ENCODE measurements around the gene EMD. TPM values are rescaled to one million over a fixed set of nuclear protein-coding genes. Genes with fewer than 3 reads are reported as not detected.
A peak's percentile ranks its signal among the peaks of the same experiment; 100 is the strongest.

EMD gene
- total RNA-seq, 1 experiment from 2014 or later, result 115 TPM

DNA sequence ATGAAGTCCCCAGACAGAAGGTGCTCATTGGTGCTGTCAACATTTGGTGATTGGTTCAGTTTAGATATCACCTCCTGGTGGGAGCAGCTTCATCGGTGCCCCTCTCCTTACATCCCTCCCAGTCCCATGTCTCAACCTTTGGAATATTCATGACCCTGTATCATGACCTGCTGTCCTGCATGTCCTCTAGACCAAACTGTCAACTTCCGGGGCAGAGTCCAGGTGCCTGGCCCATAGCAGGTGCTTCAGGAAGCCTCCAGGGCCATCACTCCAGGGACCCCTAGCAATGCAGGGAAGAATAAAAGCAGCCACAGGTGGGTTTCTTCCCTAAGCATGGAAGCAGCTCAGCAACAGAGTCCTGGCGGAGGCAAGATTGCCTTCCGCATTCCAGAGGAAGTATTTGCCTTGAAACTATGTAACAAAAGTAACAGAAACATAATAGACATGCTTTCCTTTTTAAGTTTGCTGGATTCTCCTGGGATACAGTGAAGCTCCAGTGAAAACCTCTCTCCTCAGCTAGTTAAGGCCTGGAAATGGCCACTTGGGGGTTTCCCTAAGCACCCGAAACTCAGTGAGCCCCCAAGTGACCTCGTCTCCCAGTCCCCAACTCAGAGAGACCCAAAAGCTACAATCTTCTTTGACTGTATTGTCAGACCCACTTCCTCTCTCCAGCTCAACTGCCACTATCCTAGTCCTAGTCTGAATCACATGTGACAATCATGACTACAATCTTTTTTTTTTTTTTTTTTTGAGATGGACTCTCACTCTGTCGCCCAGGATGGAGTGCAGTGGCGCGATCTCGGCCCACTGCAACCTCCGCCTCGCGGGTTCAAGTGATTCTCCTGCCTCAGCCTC lies 48.0 kb downstream of the EMD start:
- no peak overlapping the region for H4K5ac ChIP-seq (ENCODE audit: insufficient read length, low read depth, low read length)
- H3K36me3 Mint-ChIP-seq (ENCODE audit: insufficient read depth in 1 of 3, low read depth in 3 of 3), result peaks cover 5 to 23% (median 16%) of the 10 kb centered on the region in 3 experiments
- peaks cover 29% of the 10 kb centered on the region for H3K9me3 ChIP-seq (ENCODE audit: control insufficient read depth, low read depth, low read length)
- TF ChIP-seq, protein P1, sequence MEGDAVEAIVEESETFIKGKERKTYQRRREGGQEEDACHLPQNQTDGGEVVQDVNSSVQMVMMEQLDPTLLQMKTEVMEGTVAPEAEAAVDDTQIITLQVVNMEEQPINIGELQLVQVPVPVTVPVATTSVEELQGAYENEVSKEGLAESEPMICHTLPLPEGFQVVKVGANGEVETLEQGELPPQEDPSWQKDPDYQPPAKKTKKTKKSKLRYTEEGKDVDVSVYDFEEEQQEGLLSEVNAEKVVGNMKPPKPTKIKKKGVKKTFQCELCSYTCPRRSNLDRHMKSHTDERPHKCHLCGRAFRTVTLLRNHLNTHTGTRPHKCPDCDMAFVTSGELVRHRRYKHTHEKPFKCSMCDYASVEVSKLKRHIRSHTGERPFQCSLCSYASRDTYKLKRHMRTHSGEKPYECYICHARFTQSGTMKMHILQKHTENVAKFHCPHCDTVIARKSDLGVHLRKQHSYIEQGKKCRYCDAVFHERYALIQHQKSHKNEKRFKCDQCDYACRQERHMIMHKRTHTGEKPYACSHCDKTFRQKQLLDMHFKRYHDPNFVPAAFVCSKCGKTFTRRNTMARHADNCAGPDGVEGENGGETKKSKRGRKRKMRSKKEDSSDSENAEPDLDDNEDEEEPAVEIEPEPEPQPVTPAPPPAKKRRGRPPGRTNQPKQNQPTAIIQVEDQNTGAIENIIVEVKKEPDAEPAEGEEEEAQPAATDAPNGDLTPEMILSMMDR (conservative IDR thresholded peaks at IDR 0.05), result no peak
- no peak overlapping the region for H3K56ac ChIP-seq (ENCODE audit: insufficient read length, low read depth, low read length)
- no peak overlapping the region for H3T11ph ChIP-seq (ENCODE audit: low read length)
- no peak overlapping the region for H2BK20ac ChIP-seq (ENCODE audit: low read depth, low read length, poor library complexity, severe bottlenecking)
- H2BK5ac ChIP-seq (ENCODE audit: insufficient read length, low read length), result no peak overlapping the region
- H2BK12ac ChIP-seq (ENCODE audit: insufficient read length, low read depth, low read length), result no peak overlapping the region
- no peak overlapping the region for H3K14ac ChIP-seq (ENCODE audit: insufficient read depth, low read length)
- no peaks in the 10 kb centered on the region for H4K20me1 ChIP-seq (ENCODE audit: control insufficient read depth, insufficient read depth, insufficient read length)
- no peaks in the 10 kb centered on the region for H3K23me2 ChIP-seq (ENCODE audit: insufficient read length, low read depth, low read length, poor library complexity, severe bottlenecking)
- no peaks in the 10 kb centered on the region for H3K79me1 ChIP-seq (ENCODE audit: insufficient read depth, low read depth, low read length, poor library complexity, severe bottlenecking)
- H3K4ac ChIP-seq (ENCODE audit: low read depth, low read length), result no peak overlapping the region
- peak overlapping the region in 1 of 2 experiments; percentile 26; a peak in 2 of 5 replicates for H3K4me3 Mint-ChIP-seq
- no peak overlapping the region for H3K27ac Mint-ChIP-seq
- no peak overlapping the region for H2AK5ac ChIP-seq (ENCODE audit: insufficient read length, low read length)
- H4K8ac ChIP-seq (replicated peaks; ENCODE audit: insufficient read length, low read depth, low read length), result no peak overlapping the region
- H3K27ac ChIP-seq (ENCODE audit: insufficient read length, low read depth, low read length), result no peak overlapping the region
- no peak overlapping the region for H3K18ac ChIP-seq (ENCODE audit: insufficient read length, low read depth, low read length)
- H3K79me2 ChIP-seq (ENCODE audit: insufficient read depth, low read length), result no peaks in the 10 kb centered on the region
- H3K4me1 Mint-ChIP-seq, result peaks cover 7 to 20% of the 10 kb centered on the region in 2 experiments
- H3K27me3 Mint-ChIP-seq (ENCODE audit: low read depth), result no peaks in the 10 kb centered on the region
- peaks cover 65 to 72% of the 10 kb centered on the region in 2 experiments for H3K9me3 Mint-ChIP-seq
- no peak overlapping the region for H2AFZ ChIP-seq (ENCODE audit: low read length)
- DNase-seq, result no peak
- no peak overlapping the region for H2BK120ac ChIP-seq (ENCODE audit: low read depth, low read length, poor library complexity, severe bottlenecking)
- H3K23ac ChIP-seq (ENCODE audit: insufficient read length, low read depth, low read length), result no peak overlapping the region
- no CpG with 5 or more reads among the region's 13 CpGs for WGBS (ENCODE audit: extremely low coverage, insufficient read length, low lambda C conversion rate)
- no peaks in the 10 kb centered on the region for H3K27me3 ChIP-seq (ENCODE audit: insufficient read depth, low read length)
- no peak overlapping the region for H3K9ac ChIP-seq (ENCODE audit: extremely low read depth, insufficient read length, low read length)
- no peak overlapping the region for H2BK15ac ChIP-seq (ENCODE audit: low read depth, low read length)
- H4K91ac ChIP-seq (ENCODE audit: insufficient read length, low read depth, low read length), result no peak overlapping the region
- no peaks in the 10 kb centered on the region for H3K4me1 ChIP-seq (ENCODE audit: insufficient read depth, low read length)
- H3K4me2 ChIP-seq (ENCODE audit: insufficient read depth, insufficient read length, low read length), result no peak overlapping the region
